ENCODE measurements around the gene SLTM. TPM values are rescaled to one million over a fixed set of nuclear protein-coding genes. Genes with fewer than 3 reads are reported as not detected.
"Not testable (repeated sequence)": the region's sequence is repeated elsewhere in the genome, so short reads cannot be mapped to it uniquely, and the experiment has no call there.

SLTM gene
- total and polyA plus RNA-seq, 5 donors from 2014 or later: 43.6 to 232 (median 54.6) TPM

DNA sequence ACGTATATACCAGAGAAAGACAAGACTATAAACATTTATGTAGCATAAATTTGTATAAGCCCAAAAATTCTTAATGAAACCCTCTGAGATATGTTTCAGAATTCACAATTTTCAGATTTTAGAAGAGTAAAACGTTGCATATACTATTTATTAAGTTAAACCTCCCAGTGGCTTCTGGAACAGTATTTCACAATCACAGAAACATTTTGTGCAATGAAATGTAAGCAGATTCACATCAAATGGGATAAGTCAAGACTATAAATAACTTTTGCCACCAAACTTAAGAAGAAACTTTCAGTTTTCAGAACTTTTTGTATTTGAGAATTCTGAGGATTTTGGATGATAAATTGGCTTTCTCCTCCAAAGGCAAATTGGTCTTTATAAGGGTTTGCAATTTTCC, 9.2 kb downstream of the SLTM start:
- Mint-ChIP-seq H3K4me1 (peaks cover 11 to 62% (median 39%) of the 10 kb centered on the region in 4 donors), H3K9me3 (no peaks in the 10 kb centered on the region), H3K36me3 (peaks cover 10% of the 10 kb centered on the region), H3K27me3 (no peaks in the 10 kb centered on the region), H3K27ac (no peak overlapping the region), H3K4me3 (peak overlapping the region in 2 of 4 donors; percentile 13 to 49)
- DNase-seq (no peak), ATAC-seq (ENCODE audit: low read depth in 2 of 2) (no peak)
- Histone ChIP-seq H3K27me3 (ENCODE audit: control insufficient read depth, insufficient read depth, low read length) (no peaks in the 10 kb centered on the region), H3K9me3 (ENCODE audit: control insufficient read depth in 2 of 2, low read length in 2 of 2) (no peaks in the 10 kb centered on the region), H3K36me3 (ENCODE audit: control insufficient read depth, insufficient read depth, low read length) (peaks cover 58% of the 10 kb centered on the region), H3K27ac (ENCODE audit: insufficient read depth, low read length, poor library complexity, severe bottlenecking) (no peak overlapping the region), H3K4me1 (ENCODE audit: control insufficient read depth, insufficient read depth, low read length, poor library complexity, severe bottlenecking) (peaks cover 33% of the 10 kb centered on the region), H3K4me3 (ENCODE audit: low read depth, low read length) (no peak overlapping the region)

DNA sequence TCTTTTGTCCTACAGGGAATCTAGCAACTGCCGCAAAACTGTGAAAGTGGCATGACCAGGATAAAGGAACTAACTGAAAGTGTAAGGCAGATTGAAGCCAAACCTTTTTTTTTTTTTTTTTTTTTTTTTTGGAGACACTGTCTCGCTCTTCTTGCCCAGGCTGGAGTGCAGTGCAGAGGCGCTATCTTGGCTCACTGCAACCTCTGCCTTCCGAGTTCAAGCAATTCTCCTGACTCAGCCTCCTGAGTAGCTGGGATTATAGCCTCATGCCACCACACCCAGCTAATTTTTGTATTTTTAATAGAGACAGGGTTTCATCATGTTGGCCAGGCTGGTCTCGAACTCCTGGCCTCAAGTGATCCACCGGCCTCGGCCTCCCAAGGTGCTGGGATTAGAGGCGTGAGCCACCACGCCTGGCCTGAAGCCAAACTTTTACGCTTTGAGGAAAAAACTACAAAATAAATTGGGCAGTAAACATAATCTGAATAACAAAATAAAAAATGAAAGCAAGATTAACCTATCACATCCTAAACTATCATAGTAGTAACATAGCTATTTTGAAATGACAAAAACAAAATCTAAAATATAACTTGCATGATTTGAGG, 9.7 kb downstream of the SLTM start:
- H3K9me3 ChIP-seq (ENCODE audit: control insufficient read depth in 2 of 2, low read length in 2 of 2): no peaks in the 10 kb centered on the region
- no peak overlapping the region for H3K4me3 ChIP-seq (ENCODE audit: low read depth, low read length)
- H3K4me3 Mint-ChIP-seq: peak overlapping the region in 1 of 4 donors; percentile 62
- no peak overlapping the region for H3K27ac ChIP-seq (ENCODE audit: insufficient read depth, low read length, poor library complexity, severe bottlenecking)
- H3K36me3 Mint-ChIP-seq: peaks cover 10% of the 10 kb centered on the region
- peak overlapping the region in 1 of 3 donors; percentile 5 for H3K27ac Mint-ChIP-seq
- H3K9me3 Mint-ChIP-seq: no peaks in the 10 kb centered on the region
- H3K27me3 Mint-ChIP-seq: no peaks in the 10 kb centered on the region
- no peaks in the 10 kb centered on the region for H3K27me3 ChIP-seq (ENCODE audit: control insufficient read depth, insufficient read depth, low read length)
- ATAC-seq (ENCODE audit: low read depth in 2 of 2) (no peak), DNase-seq (no peak)
- H3K4me1 ChIP-seq (ENCODE audit: control insufficient read depth, insufficient read depth, low read length, poor library complexity, severe bottlenecking): peaks cover 33% of the 10 kb centered on the region
- H3K4me1 Mint-ChIP-seq: peaks cover 11 to 62% (median 39%) of the 10 kb centered on the region in 4 donors
- peaks cover 55% of the 10 kb centered on the region for H3K36me3 ChIP-seq (ENCODE audit: control insufficient read depth, insufficient read depth, low read length)

DNA sequence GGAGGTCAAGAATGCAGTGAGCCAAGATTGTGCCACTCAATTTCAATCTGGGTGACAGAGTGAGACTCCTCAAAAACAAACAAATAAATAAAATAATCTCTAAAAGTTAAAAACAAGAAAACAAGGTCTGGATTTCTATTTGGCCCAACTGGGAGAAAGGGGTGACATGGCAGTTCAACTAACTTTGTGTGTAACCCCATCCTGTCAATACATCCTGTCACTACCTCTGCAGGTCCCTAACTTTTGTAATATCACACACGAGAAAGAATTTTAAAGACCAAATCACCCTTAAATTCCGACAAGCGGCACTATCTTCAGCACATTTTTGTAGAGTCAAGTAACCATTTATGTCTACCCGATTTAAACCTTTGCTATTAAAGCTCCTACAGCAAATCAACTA, 10.2 kb downstream of the SLTM start:
- ATAC-seq (ENCODE audit: low read depth in 2 of 2) (no peak), DNase-seq (peak in 1 of 3 donors; percentile 41)
- H3K4me1 ChIP-seq (ENCODE audit: control insufficient read depth, insufficient read depth, low read length, poor library complexity, severe bottlenecking): peaks cover 31% of the 10 kb centered on the region
- H3K27me3 ChIP-seq (ENCODE audit: control insufficient read depth, insufficient read depth, low read length): no peaks in the 10 kb centered on the region
- no peak overlapping the region for H3K27ac ChIP-seq (ENCODE audit: insufficient read depth, low read length, poor library complexity, severe bottlenecking)
- Mint-ChIP-seq H3K27me3 (no peaks in the 10 kb centered on the region), H3K4me3 (peak overlapping the region in 1 of 4 donors; percentile 62), H3K27ac (no peak overlapping the region), H3K36me3 (peaks cover 9% of the 10 kb centered on the region), H3K9me3 (no peaks in the 10 kb centered on the region), H3K4me1 (peaks cover 15 to 66% (median 40%) of the 10 kb centered on the region in 4 donors)
- peaks cover 50% of the 10 kb centered on the region for H3K36me3 ChIP-seq (ENCODE audit: control insufficient read depth, insufficient read depth, low read length)
- no peak overlapping the region for H3K4me3 ChIP-seq (ENCODE audit: low read depth, low read length)
- H3K9me3 ChIP-seq (ENCODE audit: control insufficient read depth in 2 of 2, low read length in 2 of 2): no peaks in the 10 kb centered on the region

DNA sequence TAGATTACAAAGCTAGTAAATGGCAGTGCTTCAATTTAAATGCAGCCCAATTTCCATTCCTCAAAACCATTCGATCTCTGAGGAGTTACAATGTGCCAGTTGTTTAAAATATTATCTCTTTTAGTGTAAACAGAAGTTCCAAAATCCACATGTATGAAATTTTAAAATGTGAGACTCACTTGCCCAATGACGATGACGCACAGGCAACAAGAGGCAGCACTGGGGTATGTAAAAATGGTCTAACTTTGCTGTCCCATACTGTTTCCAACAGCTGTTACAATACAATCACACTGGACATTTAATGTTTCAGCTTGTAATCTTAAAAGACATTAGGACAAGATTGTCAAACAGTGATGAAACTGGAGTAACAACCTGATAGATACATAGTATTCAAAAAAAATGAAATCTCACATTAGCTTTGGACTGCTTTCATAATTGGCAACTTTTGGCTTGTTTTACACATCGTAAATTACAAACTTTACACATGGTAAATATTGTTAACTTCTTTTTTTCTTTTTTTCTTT, 12.2 kb downstream of the SLTM start:
- Mint-ChIP-seq H3K36me3 (peaks cover 5% of the 10 kb centered on the region), H3K4me3 (no peak overlapping the region), H3K27ac (no peak overlapping the region), H3K9me3 (no peaks in the 10 kb centered on the region), H3K27me3 (no peaks in the 10 kb centered on the region), H3K4me1 (peaks cover 16 to 63% (median 40%) of the 10 kb centered on the region in 4 donors)
- Histone ChIP-seq H3K9me3 (ENCODE audit: control insufficient read depth in 2 of 2, low read length in 2 of 2) (no peaks in the 10 kb centered on the region), H3K4me3 (ENCODE audit: low read depth, low read length) (no peak overlapping the region), H3K4me1 (ENCODE audit: control insufficient read depth, insufficient read depth, low read length, poor library complexity, severe bottlenecking) (peaks cover 25% of the 10 kb centered on the region), H3K27me3 (ENCODE audit: control insufficient read depth, insufficient read depth, low read length) (no peaks in the 10 kb centered on the region), H3K27ac (ENCODE audit: insufficient read depth, low read length, poor library complexity, severe bottlenecking) (no peak overlapping the region), H3K36me3 (ENCODE audit: control insufficient read depth, insufficient read depth, low read length) (peaks cover 44% of the 10 kb centered on the region)
- DNase-seq: no peak
- no peak for ATAC-seq (ENCODE audit: low read depth in 2 of 2)

DNA sequence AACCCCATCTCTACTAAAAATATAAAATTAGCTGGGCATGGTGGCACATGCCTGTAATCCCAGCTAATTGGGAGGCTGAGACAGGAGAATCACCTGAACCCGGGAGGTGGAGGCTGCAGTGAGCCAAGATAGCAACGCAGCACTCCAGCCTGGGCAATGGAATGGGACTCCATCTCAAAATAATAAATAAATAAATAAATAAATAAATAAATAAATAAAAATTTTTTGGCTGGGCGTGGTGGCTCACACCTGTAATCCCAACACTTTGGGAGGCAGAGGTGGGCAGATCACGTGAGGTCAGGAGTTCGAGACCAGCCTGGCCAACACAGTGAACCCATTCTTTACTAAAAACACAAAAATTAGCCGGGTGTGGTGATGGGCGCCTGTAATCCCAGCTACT, 13.0 kb downstream of the SLTM start:
- H3K27ac Mint-ChIP-seq; H3K4me3 ChIP-seq (ENCODE audit: low read depth, low read length); H3K9me3 ChIP-seq (ENCODE audit: control insufficient read depth in 2 of 2, low read length in 2 of 2); DNase-seq; H3K27ac ChIP-seq (ENCODE audit: insufficient read depth, low read length, poor library complexity, severe bottlenecking); H3K27me3 Mint-ChIP-seq; H3K4me3 Mint-ChIP-seq; H3K9me3 Mint-ChIP-seq; H3K27me3 ChIP-seq (ENCODE audit: control insufficient read depth, insufficient read depth, low read length); ATAC-seq (ENCODE audit: low read depth in 2 of 2); H3K36me3 Mint-ChIP-seq: not testable (repeated sequence)
- Histone ChIP-seq H3K36me3 (ENCODE audit: control insufficient read depth, insufficient read depth, low read length) (peaks cover 39% of the 10 kb centered on the region), H3K4me1 (ENCODE audit: control insufficient read depth, insufficient read depth, low read length, poor library complexity, severe bottlenecking) (peaks cover 18% of the 10 kb centered on the region)
- H3K4me1 Mint-ChIP-seq: peaks cover 12 to 60% (median 37%) of the 10 kb centered on the region in 4 donors

DNA sequence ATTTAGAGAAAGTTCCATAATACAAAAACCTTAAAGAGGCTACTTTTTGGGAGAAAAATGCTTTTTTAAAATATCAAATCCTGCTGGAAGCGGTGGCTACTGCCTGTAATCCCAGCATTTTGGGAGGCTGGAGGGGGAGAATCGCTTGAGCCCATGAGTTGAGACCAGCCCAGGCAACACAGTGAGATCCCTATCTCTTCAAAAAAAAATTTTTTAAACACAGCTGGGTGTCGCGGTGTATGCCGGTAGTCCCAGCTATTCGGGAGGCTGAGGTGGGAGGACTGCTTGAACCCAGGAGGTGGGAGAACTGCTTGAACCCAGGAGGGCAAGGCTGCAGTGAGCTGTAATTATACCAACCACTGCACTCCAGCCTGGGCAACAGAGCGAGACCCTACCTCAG, 14.2 kb downstream of the SLTM start:
- Mint-ChIP-seq H3K36me3 (peaks cover 7% of the 10 kb centered on the region), H3K9me3 (no peaks in the 10 kb centered on the region), H3K27me3 (no peaks in the 10 kb centered on the region), H3K4me1 (peaks cover 16 to 56% (median 42%) of the 10 kb centered on the region in 4 donors), H3K4me3 (no peak overlapping the region), H3K27ac (peak overlapping the region in 1 of 3 donors; percentile 60)
- peaks cover 7% of the 10 kb centered on the region for H3K4me1 ChIP-seq (ENCODE audit: control insufficient read depth, insufficient read depth, low read length, poor library complexity, severe bottlenecking)
- H3K4me3 ChIP-seq (ENCODE audit: low read depth, low read length): no peak overlapping the region
- ATAC-seq (ENCODE audit: low read depth in 2 of 2): no peak
- no peak for DNase-seq
- H3K27me3 ChIP-seq (ENCODE audit: control insufficient read depth, insufficient read depth, low read length): no peaks in the 10 kb centered on the region
- H3K27ac ChIP-seq (ENCODE audit: insufficient read depth, low read length, poor library complexity, severe bottlenecking): no peak overlapping the region
- H3K9me3 ChIP-seq (ENCODE audit: control insufficient read depth in 2 of 2, low read length in 2 of 2): no peaks in the 10 kb centered on the region
- peaks cover 50% of the 10 kb centered on the region for H3K36me3 ChIP-seq (ENCODE audit: control insufficient read depth, insufficient read depth, low read length)

DNA sequence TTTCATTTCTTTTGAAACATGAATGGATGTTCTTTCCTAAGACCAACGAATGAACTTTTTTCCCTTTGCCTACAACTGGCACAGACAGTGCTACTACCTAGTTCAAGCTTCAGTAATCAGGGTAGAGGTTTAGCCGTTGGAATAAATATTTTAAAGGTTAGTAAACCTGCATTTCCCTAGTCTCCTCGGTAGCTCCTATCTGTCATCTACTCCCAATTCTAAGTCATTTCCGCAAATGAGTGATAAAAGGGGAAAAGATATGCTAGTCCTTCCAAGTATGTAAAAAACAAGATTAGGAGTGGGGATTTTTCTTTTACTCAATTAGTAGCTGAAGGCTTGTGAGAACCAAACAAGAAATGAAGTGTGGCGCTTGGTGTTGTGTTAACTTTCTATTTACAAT, 15.2 kb downstream of the SLTM start:
- no peaks in the 10 kb centered on the region for H3K9me3 Mint-ChIP-seq
- no peaks in the 10 kb centered on the region for H3K27me3 Mint-ChIP-seq
- no peak overlapping the region for H3K4me3 Mint-ChIP-seq
- Histone ChIP-seq H3K27ac (ENCODE audit: insufficient read depth, low read length, poor library complexity, severe bottlenecking) (no peak overlapping the region), H3K4me3 (ENCODE audit: low read depth, low read length) (no peak overlapping the region), H3K36me3 (ENCODE audit: control insufficient read depth, insufficient read depth, low read length) (peaks cover 54% of the 10 kb centered on the region), H3K4me1 (ENCODE audit: control insufficient read depth, insufficient read depth, low read length, poor library complexity, severe bottlenecking) (peaks cover 4% of the 10 kb centered on the region), H3K9me3 (ENCODE audit: control insufficient read depth in 2 of 2, low read length in 2 of 2) (no peaks in the 10 kb centered on the region), H3K27me3 (ENCODE audit: control insufficient read depth, insufficient read depth, low read length) (no peaks in the 10 kb centered on the region)
- peaks cover 16 to 54% (median 41%) of the 10 kb centered on the region in 4 donors for H3K4me1 Mint-ChIP-seq
- ATAC-seq (ENCODE audit: low read depth in 2 of 2) (no peak), DNase-seq (no peak)
- peaks cover 13% of the 10 kb centered on the region for H3K36me3 Mint-ChIP-seq
- H3K27ac Mint-ChIP-seq: peak overlapping the region in 1 of 3 donors; percentile 56

DNA sequence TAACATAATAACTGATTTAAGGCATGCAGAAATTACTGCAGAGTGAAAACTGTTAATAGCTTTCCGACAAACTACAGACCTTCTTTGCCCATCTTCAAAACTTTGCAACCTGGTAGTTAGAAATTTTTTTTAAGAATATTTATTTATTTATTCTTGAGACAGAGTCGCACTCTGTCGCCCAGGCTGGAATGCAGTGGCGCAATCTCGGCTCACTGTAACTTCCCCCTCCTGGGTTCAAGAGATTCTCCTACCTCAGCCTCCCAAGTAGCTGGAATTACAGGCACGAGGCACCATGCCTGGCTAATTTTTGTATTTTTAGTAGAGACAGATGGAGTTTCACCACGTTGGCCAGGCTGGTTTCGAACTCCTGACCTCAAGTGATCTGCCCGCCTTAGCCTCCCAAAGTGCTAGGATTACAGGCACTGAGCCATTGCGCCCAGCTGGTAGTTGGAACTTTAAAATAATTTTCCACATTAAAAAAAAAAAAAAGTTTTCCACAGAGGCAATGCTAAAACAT, 15.8 kb downstream of the SLTM start:
- not testable (repeated sequence) for H3K27me3 ChIP-seq (ENCODE audit: control insufficient read depth, insufficient read depth, low read length); H3K4me3 Mint-ChIP-seq; DNase-seq; H3K4me3 ChIP-seq (ENCODE audit: low read depth, low read length); H3K27ac ChIP-seq (ENCODE audit: insufficient read depth, low read length, poor library complexity, severe bottlenecking); ATAC-seq (ENCODE audit: low read depth in 2 of 2); H3K9me3 Mint-ChIP-seq; H3K9me3 ChIP-seq (ENCODE audit: control insufficient read depth in 2 of 2, low read length in 2 of 2); H3K27ac Mint-ChIP-seq; H3K27me3 Mint-ChIP-seq; H3K4me1 ChIP-seq (ENCODE audit: control insufficient read depth, insufficient read depth, low read length, poor library complexity, severe bottlenecking)
- Mint-ChIP-seq H3K36me3 (peaks cover 13% of the 10 kb centered on the region), H3K4me1 (peaks cover 16 to 50% (median 39%) of the 10 kb centered on the region in 4 donors)
- peaks cover 56% of the 10 kb centered on the region for H3K36me3 ChIP-seq (ENCODE audit: control insufficient read depth, insufficient read depth, low read length)

Measured in CD4-positive, CD25-positive, alpha-beta regulatory T cell (primary cell).